ENCODE measurements around the gene CSMD2. TPM values are rescaled to one million over a fixed set of nuclear protein-coding genes. Genes with fewer than 3 reads are reported as not detected.

Gene CSMD2
- total and polyA plus RNA-seq, 2 experiments from 2014 or later = 5.3 to 16.6 TPM

DNA sequence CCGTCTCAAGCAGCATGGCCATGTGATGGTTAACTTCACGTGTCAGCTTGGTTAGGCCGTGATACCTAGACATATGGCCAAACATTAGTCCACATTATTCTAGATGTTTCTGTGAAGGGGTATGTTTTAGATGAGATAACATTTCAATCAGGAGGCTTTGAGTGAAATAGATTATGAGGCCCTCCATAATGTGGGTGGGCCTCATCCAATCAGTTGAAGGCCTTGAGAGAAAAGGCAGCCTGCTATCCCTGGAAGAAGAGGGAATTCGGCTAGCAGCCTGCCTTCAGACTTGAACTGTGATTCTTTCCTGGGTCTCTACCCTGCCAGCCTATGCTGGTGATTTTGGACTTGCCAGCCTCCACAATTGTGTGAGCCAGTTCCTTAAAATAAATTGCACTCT lies 602.5 kb downstream of the CSMD2 start:
- Mint-ChIP-seq H3K9me3 (no peaks in the 10 kb centered on the region), H3K27ac (no peak overlapping the region)

More for the DNA sequence above, 602.5 kb downstream of the CSMD2 start:
- Histone ChIP-seq H3K4me2 (no peak overlapping the region), H3K4me3 (no peak overlapping the region), H3F3A (replicated peaks; ENCODE audit: low read depth) (no peaks in the 10 kb centered on the region), H4K20me1 (replicated peaks; ENCODE audit: insufficient read depth) (no peaks in the 10 kb centered on the region), H2AFZ (no peak overlapping the region), H3K27ac (ENCODE audit: low read depth) (no peak overlapping the region), H3K9me2 (ENCODE audit: insufficient read depth) (no peaks in the 10 kb centered on the region), H3K4me1 (ENCODE audit: insufficient read depth) (no peaks in the 10 kb centered on the region), H3K79me2 (replicated peaks; ENCODE audit: insufficient read depth) (no peaks in the 10 kb centered on the region), H3K36me3 (ENCODE audit: insufficient read depth) (no peaks in the 10 kb centered on the region), H3K27me3 (ENCODE audit: insufficient read depth) (no peaks in the 10 kb centered on the region)
- Mint-ChIP-seq H3K4me3 (no peak overlapping the region), H3K36me3 (ENCODE audit: low read depth) (peaks cover 6% of the 10 kb centered on the region; the same call in 2 of the 3 replicates), H3K27me3 (ENCODE audit: insufficient read depth, low read depth, poor library complexity) (peaks cover 2% of the 10 kb centered on the region), H3K4me1 (no peaks in the 10 kb centered on the region)
- TF ChIP-seq CREB1 (CRISPR knock-in tag; IDR thresholded peaks at IDR 0.05; ENCODE audit: low read depth) (no peak), ZNF331 (CRISPR knock-in tag; IDR thresholded peaks at IDR 0.05; ENCODE audit: low read depth) (no peak), ZNF462 (CRISPR knock-in tag; IDR thresholded peaks at IDR 0.05) (no peak), POLR2AphosphoS5 (IDR thresholded peaks at IDR 0.05; ENCODE audit: low read depth) (no peak), ZNF114 (CRISPR knock-in tag; IDR thresholded peaks at IDR 0.05) (no peak), EZH2 (IDR thresholded peaks at IDR 0.05; ENCODE audit: low read depth, unreplicated experiment) (no peak), EZH2phosphoT487 (IDR thresholded peaks at IDR 0.05; ENCODE audit: unreplicated experiment) (no peak), STAT1 (IDR thresholded peaks at IDR 0.05; ENCODE audit: unreplicated experiment) (no peak)
- TF ChIP-seq, protein P1, sequence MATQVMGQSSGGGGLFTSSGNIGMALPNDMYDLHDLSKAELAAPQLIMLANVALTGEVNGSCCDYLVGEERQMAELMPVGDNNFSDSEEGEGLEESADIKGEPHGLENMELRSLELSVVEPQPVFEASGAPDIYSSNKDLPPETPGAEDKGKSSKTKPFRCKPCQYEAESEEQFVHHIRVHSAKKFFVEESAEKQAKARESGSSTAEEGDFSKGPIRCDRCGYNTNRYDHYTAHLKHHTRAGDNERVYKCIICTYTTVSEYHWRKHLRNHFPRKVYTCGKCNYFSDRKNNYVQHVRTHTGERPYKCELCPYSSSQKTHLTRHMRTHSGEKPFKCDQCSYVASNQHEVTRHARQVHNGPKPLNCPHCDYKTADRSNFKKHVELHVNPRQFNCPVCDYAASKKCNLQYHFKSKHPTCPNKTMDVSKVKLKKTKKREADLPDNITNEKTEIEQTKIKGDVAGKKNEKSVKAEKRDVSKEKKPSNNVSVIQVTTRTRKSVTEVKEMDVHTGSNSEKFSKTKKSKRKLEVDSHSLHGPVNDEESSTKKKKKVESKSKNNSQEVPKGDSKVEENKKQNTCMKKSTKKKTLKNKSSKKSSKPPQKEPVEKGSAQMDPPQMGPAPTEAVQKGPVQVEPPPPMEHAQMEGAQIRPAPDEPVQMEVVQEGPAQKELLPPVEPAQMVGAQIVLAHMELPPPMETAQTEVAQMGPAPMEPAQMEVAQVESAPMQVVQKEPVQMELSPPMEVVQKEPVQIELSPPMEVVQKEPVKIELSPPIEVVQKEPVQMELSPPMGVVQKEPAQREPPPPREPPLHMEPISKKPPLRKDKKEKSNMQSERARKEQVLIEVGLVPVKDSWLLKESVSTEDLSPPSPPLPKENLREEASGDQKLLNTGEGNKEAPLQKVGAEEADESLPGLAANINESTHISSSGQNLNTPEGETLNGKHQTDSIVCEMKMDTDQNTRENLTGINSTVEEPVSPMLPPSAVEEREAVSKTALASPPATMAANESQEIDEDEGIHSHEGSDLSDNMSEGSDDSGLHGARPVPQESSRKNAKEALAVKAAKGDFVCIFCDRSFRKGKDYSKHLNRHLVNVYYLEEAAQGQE (IDR thresholded peaks at IDR 0.05; ENCODE audit: unreplicated experiment) = no peak
- no peak for DNase-seq (ENCODE audit: low spot score)
- no peak for ATAC-seq
